Osteocyte (in vitro differentiated cells): ENCODE results near the gene PTRH2. TPM values are rescaled to one million over a fixed set of nuclear protein-coding genes. Genes with fewer than 3 reads are reported as not detected.

Experiments
- DNase-seq: peaks from one replicate; pipeline ENCODE4 v3.0.0; 2021; ENCODE audit warnings: mixed read lengths; ENCODE audit not compliant: unreplicated experiment; ENCODE audit errors: extremely low spot score
- H3K27ac Mint-ChIP-seq: one replicate; pipeline ENCODE4 v1.8.0; 2021; ENCODE audit warnings: mild to moderate bottlenecking, mixed read lengths; ENCODE audit not compliant: unreplicated experiment
- H3K27me3 Mint-ChIP-seq: one replicate; pipeline ENCODE4 v1.8.0; 2021; ENCODE audit warnings: mixed read lengths; ENCODE audit not compliant: unreplicated experiment
- H3K36me3 Mint-ChIP-seq: one replicate; pipeline ENCODE4 v1.8.0; 2021; ENCODE audit warnings: mixed read lengths; ENCODE audit not compliant: unreplicated experiment
- H3K4me1 Mint-ChIP-seq: one replicate; pipeline ENCODE4 v1.8.0; 2021; ENCODE audit warnings: mixed read lengths; ENCODE audit not compliant: unreplicated experiment
- H3K4me3 Mint-ChIP-seq: one replicate; pipeline ENCODE4 v1.8.0; 2021; ENCODE audit warnings: mild to moderate bottlenecking, moderate library complexity, mixed read lengths; ENCODE audit not compliant: unreplicated experiment
- H3K9me3 Mint-ChIP-seq: one replicate; pipeline ENCODE4 v1.8.0; 2021; ENCODE audit warnings: mixed read lengths; ENCODE audit not compliant: unreplicated experiment
- CTCF ChIP-seq: fragments of 200-600 bp; sonication (generic); IDR thresholded peaks from 2 replicates; pipeline ENCODE4 v1.5.0; 2021; ENCODE audit warnings: antibody characterized with exemption, mild to moderate bottlenecking, moderate library complexity
- total RNA-seq: library from RNA; stranded (reverse); gene quantifications from 2 replicates; pipeline ENCODE4 v1.2.1, GENCODE V29; 2021

PTRH2 gene
- total RNA-seq, 1 donor from 2014 or later, result 19.6 TPM

DNA sequence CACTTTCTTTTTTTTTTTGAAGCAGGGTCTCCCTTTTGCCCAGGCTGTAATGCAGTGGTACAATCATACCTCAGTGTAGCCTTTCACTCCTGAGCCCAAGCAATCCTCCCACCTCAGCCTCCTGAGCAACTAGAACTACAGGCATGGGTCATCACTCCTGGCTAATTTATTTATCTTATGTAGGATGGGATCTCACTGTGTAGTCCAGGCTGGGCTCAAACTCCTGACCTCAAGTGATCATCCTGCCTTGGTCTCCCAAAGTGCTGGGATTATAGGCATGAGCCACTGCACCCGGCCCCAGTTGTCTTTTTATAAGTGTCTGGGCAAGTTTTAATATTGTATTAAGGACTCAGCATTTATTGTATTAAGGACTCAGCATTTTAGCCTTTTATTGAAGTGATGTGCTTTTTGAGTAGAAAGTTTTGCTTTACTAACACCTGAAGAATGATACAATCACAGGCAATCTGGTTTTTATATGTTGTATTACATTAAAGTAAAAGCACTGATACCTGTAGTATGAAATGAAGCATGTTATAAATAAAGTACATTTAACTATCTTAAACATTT lies 23.1 kb upstream of the PTRH2 start:
- Mint-ChIP-seq H3K4me3 (no peak overlapping the region), H3K4me1 (peaks cover 3% of the 10 kb centered on the region), H3K27me3 (no peaks in the 10 kb centered on the region), H3K9me3 (no peaks in the 10 kb centered on the region), H3K27ac (no peak overlapping the region), H3K36me3 (peaks cover 9% of the 10 kb centered on the region)
- no peak for DNase-seq
- TF ChIP-seq CTCF, result no peak

DNA sequence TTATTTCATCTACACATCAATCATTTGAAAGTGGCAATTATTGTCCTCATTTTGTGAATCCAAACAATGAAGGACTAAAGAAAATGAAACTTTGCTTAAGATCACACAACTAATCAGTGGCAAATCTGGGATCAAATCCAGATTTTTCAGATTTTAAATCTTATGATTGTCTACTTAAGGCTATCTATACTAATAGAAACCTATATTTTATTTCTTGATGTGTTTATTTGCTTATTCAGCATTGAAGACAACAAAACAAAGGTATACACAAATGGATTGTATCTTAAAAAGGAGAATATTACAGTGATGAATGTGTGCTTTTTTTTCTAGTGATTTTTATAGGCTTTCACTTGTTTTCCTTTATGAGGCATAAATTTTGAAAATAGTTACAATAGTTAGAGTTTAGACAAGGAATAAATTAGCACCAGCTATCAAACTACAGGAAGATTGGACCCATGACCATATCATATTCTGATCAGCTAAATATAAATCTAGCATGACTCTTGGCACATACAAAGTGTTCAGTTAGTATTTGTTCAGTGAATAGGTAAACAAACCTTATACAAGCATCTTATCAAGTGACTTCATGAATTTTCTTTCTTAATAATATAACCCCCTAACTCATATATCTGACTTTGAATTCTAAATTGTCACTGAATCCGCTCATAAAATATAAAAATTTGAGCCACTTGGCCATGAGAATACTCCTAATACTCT lies 20.7 kb upstream of the PTRH2 start:
- no peaks in the 10 kb centered on the region for H3K9me3 Mint-ChIP-seq
- H3K4me1 Mint-ChIP-seq, result peaks cover 12% of the 10 kb centered on the region
- H3K4me3 Mint-ChIP-seq, result no peak overlapping the region
- H3K27me3 Mint-ChIP-seq, result no peaks in the 10 kb centered on the region
- DNase-seq, result no peak
- H3K36me3 Mint-ChIP-seq, result peaks cover 8% of the 10 kb centered on the region
- H3K27ac Mint-ChIP-seq, result no peak overlapping the region
- TF ChIP-seq CTCF, result no peak

DNA sequence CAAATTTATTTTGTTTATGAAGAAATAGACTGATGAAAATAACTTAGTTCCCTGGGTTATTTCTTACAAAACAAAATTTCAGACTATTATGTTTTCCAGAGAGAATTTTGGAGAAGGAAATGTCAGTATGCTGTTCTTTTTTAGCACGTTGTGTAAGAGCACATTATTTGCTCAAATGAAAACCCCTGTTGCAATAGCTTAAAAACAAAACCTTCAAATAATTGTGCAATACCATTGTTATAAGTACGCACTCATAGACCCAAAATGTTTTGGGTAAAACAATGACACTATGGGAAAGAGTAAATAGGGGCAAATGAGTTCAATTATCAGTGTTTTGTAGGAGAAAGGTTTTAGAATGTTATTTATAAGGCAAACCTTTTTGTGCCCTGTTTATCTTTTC lies 18.5 kb upstream of the PTRH2 start:
- Mint-ChIP-seq H3K36me3 (peaks cover 4% of the 10 kb centered on the region), H3K4me1 (peaks cover 12% of the 10 kb centered on the region), H3K9me3 (no peaks in the 10 kb centered on the region), H3K4me3 (no peak overlapping the region), H3K27me3 (no peaks in the 10 kb centered on the region), H3K27ac (no peak overlapping the region)
- DNase-seq, result no peak
- TF ChIP-seq CTCF, result no peak

DNA sequence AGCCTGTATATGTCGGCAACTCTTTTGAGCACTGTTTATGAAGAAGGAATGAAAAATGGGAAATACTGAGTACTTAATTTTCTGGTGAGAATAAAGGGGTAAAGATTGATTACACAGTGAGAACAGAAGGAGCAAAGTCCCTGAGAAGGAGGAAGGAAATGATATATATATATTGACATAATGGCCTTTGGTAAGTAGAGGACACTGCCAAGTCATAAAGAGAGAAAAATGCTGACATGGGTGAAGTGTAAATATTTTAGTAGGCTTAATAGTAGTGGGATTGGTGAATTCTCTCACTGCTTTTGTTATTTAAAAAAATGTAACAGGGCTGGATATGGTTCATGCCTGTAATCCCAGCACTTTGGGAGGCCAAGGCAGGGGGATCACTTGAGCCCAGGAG lies 16.4 kb upstream of the PTRH2 start:
- H3K9me3 Mint-ChIP-seq, result no peaks in the 10 kb centered on the region
- peaks cover 11% of the 10 kb centered on the region for H3K4me1 Mint-ChIP-seq
- TF ChIP-seq CTCF, result no peak
- H3K27me3 Mint-ChIP-seq, result no peaks in the 10 kb centered on the region
- no peak overlapping the region for H3K27ac Mint-ChIP-seq
- H3K4me3 Mint-ChIP-seq, result no peak overlapping the region
- no peak for DNase-seq
- peaks cover 3% of the 10 kb centered on the region for H3K36me3 Mint-ChIP-seq

DNA sequence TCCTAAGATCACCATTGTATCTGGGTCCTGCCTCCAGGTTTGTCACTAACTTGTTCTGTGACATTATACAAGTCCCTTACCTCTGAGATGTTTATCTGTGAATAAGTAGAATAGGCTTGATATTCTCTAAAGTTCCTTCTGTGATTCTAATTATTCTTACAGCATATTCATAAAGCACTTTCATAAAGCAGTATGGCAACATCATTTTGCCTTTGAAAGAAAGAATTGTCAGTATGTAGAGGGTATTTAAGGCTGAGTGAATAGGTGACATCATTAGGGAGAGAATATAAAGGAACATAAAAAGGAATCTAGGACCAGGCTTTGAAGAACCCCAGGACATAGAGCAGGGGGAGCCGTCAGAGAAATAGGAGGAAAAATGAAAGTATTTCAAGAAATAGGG lies 15.8 kb upstream of the PTRH2 start:
- no peak for DNase-seq
- peaks cover 12% of the 10 kb centered on the region for H3K4me1 Mint-ChIP-seq
- peak overlapping the region; percentile 29 for H3K27ac Mint-ChIP-seq
- no peaks in the 10 kb centered on the region for H3K27me3 Mint-ChIP-seq
- peaks cover 3% of the 10 kb centered on the region for H3K36me3 Mint-ChIP-seq
- no peaks in the 10 kb centered on the region for H3K9me3 Mint-ChIP-seq
- no peak overlapping the region for H3K4me3 Mint-ChIP-seq
- no peak for TF ChIP-seq CTCF
